RPMI7951 (cell line): ENCODE data around the gene SBSN. TPM values are rescaled to one million over a fixed set of nuclear protein-coding genes. Genes with fewer than 3 reads are reported as not detected.

ENCODE experiments used
- DNase-seq: peaks from one replicate; pipeline ENCODE4 v3.0.0-alpha.2; 2012; ENCODE audit warnings: low read depth
- total RNA-seq: library from RNA; depleted of rRNA; stranded (reverse); fragments of >200 nt; shearing (Covaris generic); gene quantifications from 2 replicates; pipeline ENCODE4 v1.2.3, GENCODE V29; 2014

SBSN gene
- total RNA-seq, 1 experiment from 2014 or later = not detected

GRCh38 chr19:35533201-35533821 is 5.2 kb upstream of the SBSN start, which contains the start of gene GAPDHS:
TSS of gene GAPDHS (plus strand) at chr19:35533456. CDS start at chr19:35533528, 72 bp downstream.
- DNase-seq = no peak

GRCh38 chr19:35531291-35531690 is 3.2 kb upstream of the SBSN start:
- DNase-seq = no peak

- DNase-seq = no peak
Observed at GRCh38 chr19:35529241-35530218, 1.4 kb upstream of the SBSN start.

GRCh38 chr19:35525873-35526272 is 2.2 kb downstream of the SBSN start:
- DNase-seq = no peak

- DNase-seq = no peak
Observed at GRCh38 chr19:35524181-35524837, 3.8 kb downstream of the SBSN start.

- no peak for DNase-seq
Observed at GRCh38 chr19:35522745-35523327, 5.3 kb downstream of the SBSN start.

GRCh38 chr19:35521124-35521743 is 6.9 kb downstream of the SBSN start:
- no peak for DNase-seq

- DNase-seq = peak; percentile 84
Observed at GRCh38 chr19:35519291-35519690, 8.8 kb downstream of the SBSN start.

- DNase-seq = peak; percentile 90
Observed at GRCh38 chr19:35518313-35518712, 9.8 kb downstream of the SBSN start.

- DNase-seq = no peak
Observed at GRCh38 chr19:35517342-35517741, 10.8 kb downstream of the SBSN start.

- no peak for DNase-seq
Observed at GRCh38 chr19:35516310-35516709, 11.8 kb downstream of the SBSN start.

- no peak for DNase-seq
Observed at GRCh38 chr19:35514282-35514809, 13.8 kb downstream of the SBSN start.

- no peak for DNase-seq
Observed at GRCh38 chr19:35513628-35514281, 14.4 kb downstream of the SBSN start, which contains the start of gene DMKN. TSS of gene DMKN (minus strand) at chr19:35513649. CDS start at chr19:35513475, 174 bp downstream.

GRCh38 chr19:35512831-35513627 is 15.1 kb downstream of the SBSN start:
- no peak for DNase-seq

- DNase-seq = no peak
Observed at GRCh38 chr19:35511337-35511736, 16.8 kb downstream of the SBSN start.

- DNase-seq = no peak
Observed at GRCh38 chr19:35510626-35510964, 17.5 kb downstream of the SBSN start.

- DNase-seq = peak; percentile 39
Observed at GRCh38 chr19:35509861-35510625, 18.1 kb downstream of the SBSN start.

- DNase-seq = no peak
Observed at GRCh38 chr19:35509018-35509652, 19.0 kb downstream of the SBSN start.

- DNase-seq = no peak
Observed at GRCh38 chr19:35508129-35508528, 20.0 kb downstream of the SBSN start.
